ENCODE measurements around the gene BCL6.
"Not testable (repeated sequence)": the region's sequence is repeated elsewhere in the genome, so short reads cannot be mapped to it uniquely, and the experiment has no call there.

Gene BCL6

DNA sequence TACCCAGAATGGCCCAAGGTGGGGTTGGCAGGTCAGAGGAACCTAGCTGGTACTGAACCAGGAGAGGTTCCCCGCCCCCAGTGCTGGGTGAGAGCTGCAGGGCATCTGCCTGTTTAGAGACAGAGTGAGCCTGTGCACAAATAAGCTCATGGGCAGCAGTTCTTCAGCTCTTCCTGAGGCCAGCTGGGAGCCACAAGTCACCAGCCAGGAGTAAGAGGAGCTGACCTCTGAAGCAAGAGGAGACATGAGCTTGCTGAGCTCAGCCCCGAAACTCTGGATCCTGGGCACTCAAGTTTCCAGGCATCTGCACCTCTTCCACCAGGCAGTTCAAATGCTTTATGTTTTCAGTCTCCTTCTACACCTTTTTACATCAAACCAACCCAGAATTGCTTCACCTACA lies 45.0 kb downstream of the BCL6 start:
- DNase-seq (ENCODE audit: insufficient read length) (no peak), FAIRE-seq (no peak)
- no peak for TF ChIP-seq TAF1 (IDR thresholded peaks at IDR 0.05; ENCODE audit: borderline replicate concordance, low read depth, low read length)
- no peak for TF ChIP-seq POLR2A (IDR thresholded peaks at IDR 0.05; ENCODE audit: low read depth, low read length)
- no peak for TF ChIP-seq POLR2AphosphoS5 (IDR thresholded peaks at IDR 0.05; ENCODE audit: low read depth, low read length)

DNA sequence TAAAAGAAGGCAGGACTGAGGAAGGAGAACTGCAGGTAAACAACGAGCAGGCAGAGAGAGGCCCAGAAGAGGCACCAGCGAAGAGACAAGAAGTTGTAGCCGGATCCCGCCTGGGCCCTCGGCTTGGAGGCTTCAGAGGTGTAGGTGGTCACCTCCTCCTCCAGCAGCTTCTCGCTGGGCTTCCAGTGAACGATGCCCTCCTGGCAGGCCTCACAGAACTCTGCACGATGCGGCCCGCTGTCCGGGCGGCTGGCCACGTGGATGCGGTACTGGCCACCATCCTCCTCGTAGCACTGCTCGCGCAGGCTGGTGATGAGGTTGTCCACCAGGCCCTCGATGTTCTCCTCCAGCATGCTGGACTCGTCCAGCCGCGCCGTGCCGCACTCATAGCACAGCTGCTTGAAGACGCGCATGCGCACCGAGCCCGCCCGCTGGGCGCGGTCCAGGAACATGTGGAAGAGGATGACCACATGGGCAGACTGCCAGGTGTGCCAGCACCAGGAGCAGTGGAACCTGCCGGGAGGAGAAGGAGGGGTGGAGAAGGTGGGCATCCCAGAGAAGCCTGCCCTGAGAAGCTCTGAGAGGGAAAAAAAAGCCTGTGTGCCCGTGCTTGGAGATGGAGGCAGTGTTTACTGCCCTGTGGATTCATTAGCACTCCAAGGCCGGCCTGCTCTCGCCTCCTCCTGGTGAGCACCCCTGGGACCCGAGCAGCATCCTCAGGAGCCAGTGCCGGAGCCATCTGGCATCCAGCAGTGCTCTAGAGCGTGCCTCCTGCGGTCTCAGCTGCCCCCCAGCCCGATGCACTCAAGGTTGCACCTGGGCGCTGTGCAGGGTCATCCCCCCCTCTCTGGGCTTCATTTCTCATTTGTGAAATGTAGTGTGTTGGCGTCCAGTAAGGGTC lies 46.5 kb downstream of the BCL6 start:
- FAIRE-seq (no peak), DNase-seq (ENCODE audit: insufficient read length) (no peak)
- TF ChIP-seq POLR2A (IDR thresholded peaks at IDR 0.05; ENCODE audit: low read depth, low read length) (no peak), TAF1 (IDR thresholded peaks at IDR 0.05; ENCODE audit: borderline replicate concordance, low read depth, low read length) (no peak), POLR2AphosphoS5 (IDR thresholded peaks at IDR 0.05; ENCODE audit: low read depth, low read length) (no peak)

DNA sequence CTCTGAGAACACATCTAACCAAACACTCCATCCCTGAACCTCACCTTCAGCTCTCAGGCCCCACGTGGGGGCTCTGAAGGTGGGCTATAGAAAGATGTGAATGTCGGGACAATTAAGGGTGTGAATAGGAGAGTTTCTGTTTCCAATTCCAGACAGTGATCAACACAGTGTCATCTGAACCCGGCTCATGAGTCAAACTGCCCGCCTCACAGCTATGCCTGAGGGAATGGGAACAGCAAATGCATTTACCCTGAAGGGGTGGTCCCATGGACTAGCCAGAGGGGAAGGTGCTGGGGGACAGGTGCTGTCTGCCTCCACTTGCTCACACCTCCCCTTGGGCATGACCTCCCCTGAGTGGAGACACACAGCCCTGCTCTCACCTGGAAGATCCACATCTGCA lies 49.2 kb downstream of the BCL6 start:
- DNase-seq (ENCODE audit: insufficient read length) (no peak), FAIRE-seq (no peak)
- no peak for TF ChIP-seq TAF1 (IDR thresholded peaks at IDR 0.05; ENCODE audit: borderline replicate concordance, low read depth, low read length)

DNA sequence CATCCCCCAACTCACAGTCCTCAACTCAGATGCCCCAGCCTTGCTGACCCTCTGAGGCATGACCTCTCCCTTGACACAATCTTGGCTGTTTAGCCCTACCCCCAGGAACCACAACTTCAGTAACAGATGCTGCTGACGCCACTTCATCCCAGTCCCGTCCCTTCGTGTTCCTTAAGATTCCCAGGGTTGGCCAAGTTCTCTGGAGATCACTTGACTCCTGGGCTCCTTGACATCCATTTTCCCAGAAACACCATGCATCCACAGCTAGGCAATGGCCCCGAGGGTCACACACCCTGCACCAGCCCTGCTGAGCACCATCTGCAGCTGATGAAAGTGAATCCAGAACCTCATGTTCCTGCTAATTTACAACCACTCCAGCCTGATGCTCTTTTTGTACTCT lies 49.8 kb downstream of the BCL6 start:
- TF ChIP-seq TAF1 (IDR thresholded peaks at IDR 0.05; ENCODE audit: borderline replicate concordance, low read depth, low read length) (no peak), POLR2AphosphoS5 (IDR thresholded peaks at IDR 0.05; ENCODE audit: low read depth, low read length) (no peak), POLR2A (IDR thresholded peaks at IDR 0.05; ENCODE audit: low read depth, low read length) (no peak)
- FAIRE-seq, result no peak
- no peak for DNase-seq (ENCODE audit: insufficient read length)

DNA sequence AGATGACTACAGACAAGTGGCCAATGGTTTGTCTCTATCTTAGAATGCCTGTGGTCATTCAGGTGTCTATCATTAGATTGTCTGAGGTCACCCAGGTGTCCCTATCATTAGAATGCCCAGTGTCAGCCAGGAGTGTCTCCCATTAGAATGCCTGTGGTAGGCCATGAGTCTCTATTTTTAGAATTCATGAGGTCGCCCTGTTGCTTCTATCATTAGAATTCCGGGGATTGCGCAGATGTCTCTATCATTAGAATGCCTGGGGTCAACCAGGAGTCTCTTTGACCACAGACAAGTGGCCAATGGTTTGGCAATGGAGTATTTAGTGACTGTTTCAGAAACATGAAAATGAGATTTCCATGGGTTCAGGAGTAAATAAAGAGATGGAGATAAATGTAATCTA lies 50.5 kb downstream of the BCL6 start:
- TF ChIP-seq POLR2AphosphoS5 (IDR thresholded peaks at IDR 0.05; ENCODE audit: low read depth, low read length), result no peak
- no peak for TF ChIP-seq POLR2A (IDR thresholded peaks at IDR 0.05; ENCODE audit: low read depth, low read length)
- no peak for TF ChIP-seq TAF1 (IDR thresholded peaks at IDR 0.05; ENCODE audit: borderline replicate concordance, low read depth, low read length)
- FAIRE-seq, result no peak
- DNase-seq (ENCODE audit: insufficient read length), result no peak

- DNase-seq (ENCODE audit: insufficient read length), result no peak
- FAIRE-seq, result no peak
- TF ChIP-seq POLR2A (IDR thresholded peaks at IDR 0.05; ENCODE audit: low read depth, low read length), result no peak
- TF ChIP-seq TAF1 (IDR thresholded peaks at IDR 0.05; ENCODE audit: borderline replicate concordance, low read depth, low read length), result no peak
- TF ChIP-seq POLR2AphosphoS5 (IDR thresholded peaks at IDR 0.05; ENCODE audit: low read depth, low read length), result no peak
These were observed 51.8 kb downstream of the BCL6 start for GRCh38 chr3:187693431-187693830.

DNA sequence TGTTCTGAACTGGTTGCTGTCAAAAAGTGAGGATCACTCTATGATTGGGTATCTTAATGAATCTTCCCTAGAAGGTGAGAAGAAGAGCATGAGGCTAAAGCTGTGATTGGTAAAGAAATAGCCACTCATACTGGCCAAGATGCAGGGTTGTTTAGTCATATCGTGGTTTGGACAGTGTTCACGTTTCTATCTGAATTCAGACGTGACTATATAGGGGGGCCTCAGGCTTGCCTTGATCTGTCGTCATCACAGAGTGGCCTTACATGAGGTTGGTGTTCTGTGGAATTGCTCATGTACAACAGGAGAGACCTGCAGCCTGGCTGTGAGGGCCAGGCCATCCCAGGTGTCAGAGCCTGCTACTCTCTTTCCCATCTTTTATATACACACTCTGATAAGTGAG lies 55.3 kb downstream of the BCL6 start:
- FAIRE-seq (no peak), DNase-seq (ENCODE audit: insufficient read length) (no peak)
- no peak for TF ChIP-seq POLR2AphosphoS5 (IDR thresholded peaks at IDR 0.05; ENCODE audit: low read depth, low read length)

GRCh38 chr3:187686621-187687273 lies 58.5 kb downstream of the BCL6 start:
- no peak for DNase-seq (ENCODE audit: insufficient read length)
- FAIRE-seq, result no peak

GRCh38 chr3:187685948-187686347 lies 59.3 kb downstream of the BCL6 start:
- DNase-seq (ENCODE audit: insufficient read length), result no peak
- FAIRE-seq, result no peak
- TF ChIP-seq POLR2A (IDR thresholded peaks at IDR 0.05; ENCODE audit: low read depth, low read length), result no peak
- TF ChIP-seq POLR2AphosphoS5 (IDR thresholded peaks at IDR 0.05; ENCODE audit: low read depth, low read length), result no peak
- no peak for TF ChIP-seq TAF1 (IDR thresholded peaks at IDR 0.05; ENCODE audit: borderline replicate concordance, low read depth, low read length)

More at GRCh38 chr3:187686621-187687273, 58.5 kb downstream of the BCL6 start:
- TF ChIP-seq TAF1 (IDR thresholded peaks at IDR 0.05; ENCODE audit: borderline replicate concordance, low read depth, low read length), result no peak

- DNase-seq (ENCODE audit: insufficient read length) (no peak), FAIRE-seq (no peak)
- no peak for TF ChIP-seq TAF1 (IDR thresholded peaks at IDR 0.05; ENCODE audit: borderline replicate concordance, low read depth, low read length)
- TF ChIP-seq POLR2AphosphoS5 (IDR thresholded peaks at IDR 0.05; ENCODE audit: low read depth, low read length), result no peak
- TF ChIP-seq POLR2A (IDR thresholded peaks at IDR 0.05; ENCODE audit: low read depth, low read length), result no peak
These were observed 60.4 kb downstream of the BCL6 start for GRCh38 chr3:187684880-187685279.

DNA sequence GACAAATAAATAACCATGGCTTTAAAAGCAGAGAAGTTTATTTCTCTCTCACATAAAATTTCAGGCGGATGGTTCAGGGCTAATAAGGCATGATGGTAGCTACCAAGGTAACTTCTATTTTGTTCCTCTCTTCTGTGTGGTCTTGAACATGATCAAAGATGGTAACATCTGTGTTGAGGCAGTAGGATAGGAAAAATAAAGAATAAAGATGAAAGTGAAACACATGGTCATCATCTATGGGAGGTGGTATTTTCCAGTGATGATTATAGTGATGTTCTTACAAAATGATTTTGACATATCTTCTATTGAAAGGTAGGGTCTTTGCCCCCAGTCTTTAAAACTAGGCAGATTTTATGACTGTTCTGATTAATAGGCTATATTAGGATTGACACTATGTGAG lies 60.8 kb downstream of the BCL6 start:
- TF ChIP-seq TAF1 (IDR thresholded peaks at IDR 0.05; ENCODE audit: borderline replicate concordance, low read depth, low read length), result no peak
- TF ChIP-seq POLR2A (IDR thresholded peaks at IDR 0.05; ENCODE audit: low read depth, low read length), result no peak
- TF ChIP-seq POLR2AphosphoS5 (IDR thresholded peaks at IDR 0.05; ENCODE audit: low read depth, low read length), result no peak
- DNase-seq (ENCODE audit: insufficient read length), result no peak
- no peak for FAIRE-seq

DNA sequence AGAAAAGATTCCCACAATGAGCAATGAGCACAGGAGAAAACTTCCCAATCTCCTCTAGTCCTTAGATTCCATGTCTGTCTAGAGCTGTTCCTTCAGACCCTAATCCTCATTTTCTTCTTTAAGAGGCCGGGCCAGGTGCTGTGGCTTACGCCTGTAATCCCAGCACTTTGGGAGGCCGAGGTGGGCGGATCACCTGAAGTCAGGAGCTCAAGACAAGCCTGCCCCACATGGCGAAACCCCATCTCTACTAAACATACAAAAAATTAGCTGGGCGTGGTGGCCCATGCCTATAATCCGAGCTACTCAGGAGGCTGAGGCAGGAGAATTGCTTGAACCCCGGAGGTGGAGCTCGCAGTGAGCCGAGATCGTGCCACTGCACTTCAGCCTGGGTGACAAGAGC lies 63.5 kb downstream of the BCL6 start:
- DNase-seq (ENCODE audit: insufficient read length); FAIRE-seq: not testable (repeated sequence)

Measured in GM12892 (cell line).